ENCODE results near the gene STX18.

DNA sequence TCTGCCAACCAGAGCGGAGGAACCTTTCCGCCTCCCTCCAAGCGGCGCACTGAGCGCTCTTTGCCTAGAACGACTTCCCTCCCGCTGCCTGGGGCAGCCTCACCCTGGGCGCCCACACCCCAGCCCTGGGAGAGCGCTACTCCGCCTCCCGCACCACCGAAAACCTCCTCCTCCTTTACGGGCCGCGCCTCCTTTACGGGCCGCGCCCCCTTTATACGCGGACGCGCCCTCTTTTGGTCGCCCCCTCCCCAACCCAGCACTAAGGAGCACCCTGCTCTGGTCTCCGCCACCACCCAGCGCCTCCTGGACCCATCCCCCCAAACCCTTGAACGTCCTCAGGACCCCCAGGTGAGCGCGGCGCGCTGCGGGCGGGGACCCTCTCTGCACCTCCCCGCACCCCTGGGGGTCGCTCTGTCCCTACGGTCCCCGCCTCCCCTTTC, 155.5 kb downstream of the STX18 start:
- TF ChIP-seq, protein P1, sequence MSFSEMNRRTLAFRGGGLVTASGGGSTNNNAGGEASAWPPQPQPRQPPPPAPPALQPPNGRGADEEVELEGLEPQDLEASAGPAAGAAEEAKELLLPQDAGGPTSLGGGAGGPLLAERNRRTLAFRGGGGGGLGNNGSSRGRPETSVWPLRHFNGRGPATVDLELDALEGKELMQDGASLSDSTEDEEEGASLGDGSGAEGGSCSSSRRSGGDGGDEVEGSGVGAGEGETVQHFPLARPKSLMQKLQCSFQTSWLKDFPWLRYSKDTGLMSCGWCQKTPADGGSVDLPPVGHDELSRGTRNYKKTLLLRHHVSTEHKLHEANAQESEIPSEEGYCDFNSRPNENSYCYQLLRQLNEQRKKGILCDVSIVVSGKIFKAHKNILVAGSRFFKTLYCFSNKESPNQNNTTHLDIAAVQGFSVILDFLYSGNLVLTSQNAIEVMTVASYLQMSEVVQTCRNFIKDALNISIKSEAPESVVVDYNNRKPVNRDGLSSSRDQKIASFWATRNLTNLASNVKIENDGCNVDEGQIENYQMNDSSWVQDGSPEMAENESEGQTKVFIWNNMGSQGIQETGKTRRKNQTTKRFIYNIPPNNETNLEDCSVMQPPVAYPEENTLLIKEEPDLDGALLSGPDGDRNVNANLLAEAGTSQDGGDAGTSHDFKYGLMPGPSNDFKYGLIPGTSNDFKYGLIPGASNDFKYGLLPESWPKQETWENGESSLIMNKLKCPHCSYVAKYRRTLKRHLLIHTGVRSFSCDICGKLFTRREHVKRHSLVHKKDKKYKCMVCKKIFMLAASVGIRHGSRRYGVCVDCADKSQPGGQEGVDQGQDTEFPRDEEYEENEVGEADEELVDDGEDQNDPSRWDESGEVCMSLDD (CRISPR knock-in tag; IDR thresholded peaks at IDR 0.05; ENCODE audit: borderline replicate concordance) = no peak
- TF ChIP-seq, protein P2, sequence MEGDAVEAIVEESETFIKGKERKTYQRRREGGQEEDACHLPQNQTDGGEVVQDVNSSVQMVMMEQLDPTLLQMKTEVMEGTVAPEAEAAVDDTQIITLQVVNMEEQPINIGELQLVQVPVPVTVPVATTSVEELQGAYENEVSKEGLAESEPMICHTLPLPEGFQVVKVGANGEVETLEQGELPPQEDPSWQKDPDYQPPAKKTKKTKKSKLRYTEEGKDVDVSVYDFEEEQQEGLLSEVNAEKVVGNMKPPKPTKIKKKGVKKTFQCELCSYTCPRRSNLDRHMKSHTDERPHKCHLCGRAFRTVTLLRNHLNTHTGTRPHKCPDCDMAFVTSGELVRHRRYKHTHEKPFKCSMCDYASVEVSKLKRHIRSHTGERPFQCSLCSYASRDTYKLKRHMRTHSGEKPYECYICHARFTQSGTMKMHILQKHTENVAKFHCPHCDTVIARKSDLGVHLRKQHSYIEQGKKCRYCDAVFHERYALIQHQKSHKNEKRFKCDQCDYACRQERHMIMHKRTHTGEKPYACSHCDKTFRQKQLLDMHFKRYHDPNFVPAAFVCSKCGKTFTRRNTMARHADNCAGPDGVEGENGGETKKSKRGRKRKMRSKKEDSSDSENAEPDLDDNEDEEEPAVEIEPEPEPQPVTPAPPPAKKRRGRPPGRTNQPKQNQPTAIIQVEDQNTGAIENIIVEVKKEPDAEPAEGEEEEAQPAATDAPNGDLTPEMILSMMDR (CRISPR knock-in tag; IDR thresholded peaks at IDR 0.05) = no peak
- TF ChIP-seq ZNF230 (CRISPR knock-in tag; IDR thresholded peaks at IDR 0.05) (no peak), STAG1 (CRISPR knock-in tag; IDR thresholded peaks at IDR 0.05) (no peak), EP300 (IDR thresholded peaks at IDR 0.05; ENCODE audit: low read depth in 2 of 2, low read length in 2 of 2) (no peak), EP300 (CRISPR knock-in tag; IDR thresholded peaks at IDR 0.05; ENCODE audit: borderline replicate concordance) (no peak), ZNF138 (CRISPR knock-in tag; IDR thresholded peaks at IDR 0.05; ENCODE audit: low read depth) (no peak), BHLHE40 (IDR thresholded peaks at IDR 0.05; ENCODE audit: low read length) (no peak), MEF2D (CRISPR knock-in tag; IDR thresholded peaks at IDR 0.05) (no peak), GABPA (IDR thresholded peaks at IDR 0.05; ENCODE audit: low read depth, low read length) (no peak), GABPA (CRISPR knock-in tag; IDR thresholded peaks at IDR 0.05; ENCODE audit: low read depth) (no peak), ZNF317 (CRISPR knock-in tag; IDR thresholded peaks at IDR 0.05) (no peak), GATAD2A (CRISPR knock-in tag; IDR thresholded peaks at IDR 0.05) (no peak), RXRA (CRISPR knock-in tag; IDR thresholded peaks at IDR 0.05) (no peak), RAD51 (IDR thresholded peaks at IDR 0.05; ENCODE audit: borderline replicate concordance) (no peak)
- TF ChIP-seq, protein P3, sequence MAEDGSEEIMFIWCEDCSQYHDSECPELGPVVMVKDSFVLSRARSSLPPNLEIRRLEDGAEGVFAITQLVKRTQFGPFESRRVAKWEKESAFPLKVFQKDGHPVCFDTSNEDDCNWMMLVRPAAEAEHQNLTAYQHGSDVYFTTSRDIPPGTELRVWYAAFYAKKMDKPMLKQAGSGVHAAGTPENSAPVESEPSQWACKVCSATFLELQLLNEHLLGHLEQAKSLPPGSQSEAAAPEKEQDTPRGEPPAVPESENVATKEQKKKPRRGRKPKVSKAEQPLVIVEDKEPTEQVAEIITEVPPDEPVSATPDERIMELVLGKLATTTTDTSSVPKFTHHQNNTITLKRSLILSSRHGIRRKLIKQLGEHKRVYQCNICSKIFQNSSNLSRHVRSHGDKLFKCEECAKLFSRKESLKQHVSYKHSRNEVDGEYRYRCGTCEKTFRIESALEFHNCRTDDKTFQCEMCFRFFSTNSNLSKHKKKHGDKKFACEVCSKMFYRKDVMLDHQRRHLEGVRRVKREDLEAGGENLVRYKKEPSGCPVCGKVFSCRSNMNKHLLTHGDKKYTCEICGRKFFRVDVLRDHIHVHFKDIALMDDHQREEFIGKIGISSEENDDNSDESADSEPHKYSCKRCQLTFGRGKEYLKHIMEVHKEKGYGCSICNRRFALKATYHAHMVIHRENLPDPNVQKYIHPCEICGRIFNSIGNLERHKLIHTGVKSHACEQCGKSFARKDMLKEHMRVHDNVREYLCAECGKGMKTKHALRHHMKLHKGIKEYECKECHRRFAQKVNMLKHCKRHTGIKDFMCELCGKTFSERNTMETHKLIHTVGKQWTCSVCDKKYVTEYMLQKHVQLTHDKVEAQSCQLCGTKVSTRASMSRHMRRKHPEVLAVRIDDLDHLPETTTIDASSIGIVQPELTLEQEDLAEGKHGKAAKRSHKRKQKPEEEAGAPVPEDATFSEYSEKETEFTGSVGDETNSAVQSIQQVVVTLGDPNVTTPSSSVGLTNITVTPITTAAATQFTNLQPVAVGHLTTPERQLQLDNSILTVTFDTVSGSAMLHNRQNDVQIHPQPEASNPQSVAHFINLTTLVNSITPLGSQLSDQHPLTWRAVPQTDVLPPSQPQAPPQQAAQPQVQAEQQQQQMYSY (CRISPR knock-in tag; IDR thresholded peaks at IDR 0.05) = no peak

All from HepG2 (cell line).